ENCODE data around the gene BBOX1. TPM values are rescaled to one million over a fixed set of nuclear protein-coding genes. Genes with fewer than 3 reads are reported as not detected.

Gene BBOX1
- total RNA-seq, 1 experiment from 2014 or later, result not detected

DNA sequence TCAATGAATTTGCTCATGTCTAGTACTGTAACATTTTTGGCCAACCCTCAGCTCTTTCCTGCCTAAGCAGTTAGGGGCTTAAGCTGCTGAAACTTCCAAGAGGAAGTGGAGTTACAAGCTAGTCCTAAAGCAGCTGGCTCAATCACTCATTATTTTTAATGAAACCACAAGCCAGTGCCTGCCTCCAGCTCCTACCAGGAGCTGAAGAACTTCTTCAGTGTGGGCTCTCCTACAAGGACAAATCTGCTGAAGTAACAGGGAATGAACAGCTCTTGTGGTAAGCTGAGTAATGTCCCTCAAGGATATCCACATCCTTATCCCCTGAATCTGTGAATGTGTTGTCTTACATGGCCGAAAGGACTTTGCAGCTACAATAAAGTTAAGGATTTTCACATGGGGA, 112.5 kb downstream of the BBOX1 start:
- CTCF ChIA-PET, result interaction anchor here (0.6 kb wide), 1 partner anchor 1171 kb away, joined by 8 read pairs; no protein-coding TSS in a partner anchor
- intact Hi-C loops (cut with micrococcal nuclease; ENCODE audit: unreplicated experiment), result no loop called here
- no peaks in the 10 kb centered on the region for H4K20me1 ChIP-seq (ENCODE audit: insufficient read depth)
- no peaks in the 10 kb centered on the region for H3K9me2 ChIP-seq (ENCODE audit: insufficient read depth)
- no peaks in the 10 kb centered on the region for H3K4me1 ChIP-seq (replicated peaks; ENCODE audit: insufficient read depth)
- DNase-seq, result no peak
- no peak overlapping the region for H2AFZ ChIP-seq
- BruUV-seq (replicated peaks), result no TSS peak
- H3K36me3 ChIP-seq (ENCODE audit: low read depth), result no peaks in the 10 kb centered on the region
- TF ChIP-seq, protein P1, sequence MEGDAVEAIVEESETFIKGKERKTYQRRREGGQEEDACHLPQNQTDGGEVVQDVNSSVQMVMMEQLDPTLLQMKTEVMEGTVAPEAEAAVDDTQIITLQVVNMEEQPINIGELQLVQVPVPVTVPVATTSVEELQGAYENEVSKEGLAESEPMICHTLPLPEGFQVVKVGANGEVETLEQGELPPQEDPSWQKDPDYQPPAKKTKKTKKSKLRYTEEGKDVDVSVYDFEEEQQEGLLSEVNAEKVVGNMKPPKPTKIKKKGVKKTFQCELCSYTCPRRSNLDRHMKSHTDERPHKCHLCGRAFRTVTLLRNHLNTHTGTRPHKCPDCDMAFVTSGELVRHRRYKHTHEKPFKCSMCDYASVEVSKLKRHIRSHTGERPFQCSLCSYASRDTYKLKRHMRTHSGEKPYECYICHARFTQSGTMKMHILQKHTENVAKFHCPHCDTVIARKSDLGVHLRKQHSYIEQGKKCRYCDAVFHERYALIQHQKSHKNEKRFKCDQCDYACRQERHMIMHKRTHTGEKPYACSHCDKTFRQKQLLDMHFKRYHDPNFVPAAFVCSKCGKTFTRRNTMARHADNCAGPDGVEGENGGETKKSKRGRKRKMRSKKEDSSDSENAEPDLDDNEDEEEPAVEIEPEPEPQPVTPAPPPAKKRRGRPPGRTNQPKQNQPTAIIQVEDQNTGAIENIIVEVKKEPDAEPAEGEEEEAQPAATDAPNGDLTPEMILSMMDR (conservative IDR thresholded peaks at IDR 0.05), result no peak
- no peak for TF ChIP-seq EZH2 (IDR thresholded peaks at IDR 0.05; ENCODE audit: low read depth)
- no peak overlapping the region for H3K27ac ChIP-seq
- no peak overlapping the region for H3K4me3 ChIP-seq
- H3K9me3 ChIP-seq (ENCODE audit: insufficient read depth, low read depth), result no peaks in the 10 kb centered on the region
- H3K27me3 ChIP-seq (ENCODE audit: insufficient read depth, low read depth), result no peaks in the 10 kb centered on the region
- H3K4me2 ChIP-seq, result no peak overlapping the region
- no peaks in the 10 kb centered on the region for H3K79me2 ChIP-seq (ENCODE audit: low read depth)
- no peaks in the 10 kb centered on the region for H3F3A ChIP-seq (ENCODE audit: insufficient read depth, low read depth)
- POLR2A ChIA-PET (ENCODE audit: unreplicated experiment), result no interaction called here

DNA sequence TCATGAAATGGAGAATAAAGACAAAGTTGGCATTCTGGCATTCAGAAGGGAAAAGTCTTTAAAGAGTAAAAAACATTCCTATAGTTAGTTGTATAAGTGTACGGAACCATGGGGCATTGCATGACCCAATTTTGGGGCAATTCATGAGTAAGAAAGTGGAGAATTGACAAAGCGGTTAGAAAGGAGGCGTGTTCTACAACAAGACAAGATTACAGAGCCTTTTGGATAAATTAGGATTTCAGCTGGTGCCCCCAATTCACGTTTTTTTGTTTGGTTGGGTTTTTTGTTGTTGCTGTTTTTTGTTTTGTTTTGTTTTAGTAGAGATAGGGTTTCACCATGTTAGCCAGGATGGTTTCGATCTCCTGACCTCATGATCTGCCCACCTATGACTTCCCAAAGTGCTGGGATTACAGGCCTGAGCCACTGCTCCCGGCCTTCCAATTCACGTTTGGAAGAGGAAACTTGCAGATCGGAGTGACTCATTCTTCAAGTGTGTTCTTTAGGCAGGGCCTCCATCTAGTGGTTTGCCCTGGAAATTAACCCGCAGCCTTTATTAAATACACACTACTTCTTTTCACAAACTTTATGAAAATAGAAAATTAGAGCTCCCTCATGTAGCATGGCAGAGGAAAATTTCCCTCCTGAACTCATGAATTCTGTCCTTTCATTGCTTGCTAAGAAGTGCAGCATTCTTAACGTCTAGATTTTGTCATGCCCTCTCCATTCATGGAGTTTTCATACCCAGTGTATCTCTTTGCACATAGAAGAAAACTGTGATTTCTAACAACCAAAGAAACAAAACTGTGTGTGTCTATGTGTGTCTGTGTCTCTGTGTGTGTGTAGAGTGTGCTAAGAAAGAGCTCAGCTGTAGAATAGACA, 118.1 kb downstream of the BBOX1 start:
- no peaks in the 10 kb centered on the region for H3K9me3 ChIP-seq (ENCODE audit: insufficient read depth, low read depth)
- no peaks in the 10 kb centered on the region for H3K27me3 ChIP-seq (ENCODE audit: insufficient read depth, low read depth)
- H3K79me2 ChIP-seq (ENCODE audit: low read depth), result no peaks in the 10 kb centered on the region
- no peak overlapping the region for H3K4me3 ChIP-seq
- no peaks in the 10 kb centered on the region for H3K36me3 ChIP-seq (ENCODE audit: low read depth)
- H3K27ac ChIP-seq, result no peak overlapping the region
- peak; percentile 40 to 56 for DNase-seq
- no peaks in the 10 kb centered on the region for H3K9me2 ChIP-seq (ENCODE audit: insufficient read depth)
- no TSS peak for BruUV-seq (replicated peaks)
- no peak overlapping the region for H2AFZ ChIP-seq
- intact Hi-C loops (cut with micrococcal nuclease; ENCODE audit: unreplicated experiment), result loop anchor here (2.0 kb wide), 3 partner anchors 404 to 1176 kb away; no protein-coding TSS in a partner anchor
- TF ChIP-seq, protein P1 (conservative IDR thresholded peaks at IDR 0.05), result peak; percentile 91
- TF ChIP-seq EZH2 (IDR thresholded peaks at IDR 0.05; ENCODE audit: low read depth), result no peak
- no peaks in the 10 kb centered on the region for H4K20me1 ChIP-seq (ENCODE audit: insufficient read depth)
- H3K4me1 ChIP-seq (replicated peaks; ENCODE audit: insufficient read depth), result no peaks in the 10 kb centered on the region
- ChIA-PET POLR2A (ENCODE audit: unreplicated experiment) (no interaction called here), CTCF (interaction anchor here (0.6 to 1.1 kb wide), 5 partner anchors 9 to 874 kb away, joined by 3 to 5 read pairs (median 5); no protein-coding TSS in a partner anchor)
- H3K4me2 ChIP-seq, result no peak overlapping the region
- H3F3A ChIP-seq (ENCODE audit: insufficient read depth, low read depth), result no peaks in the 10 kb centered on the region

DNA sequence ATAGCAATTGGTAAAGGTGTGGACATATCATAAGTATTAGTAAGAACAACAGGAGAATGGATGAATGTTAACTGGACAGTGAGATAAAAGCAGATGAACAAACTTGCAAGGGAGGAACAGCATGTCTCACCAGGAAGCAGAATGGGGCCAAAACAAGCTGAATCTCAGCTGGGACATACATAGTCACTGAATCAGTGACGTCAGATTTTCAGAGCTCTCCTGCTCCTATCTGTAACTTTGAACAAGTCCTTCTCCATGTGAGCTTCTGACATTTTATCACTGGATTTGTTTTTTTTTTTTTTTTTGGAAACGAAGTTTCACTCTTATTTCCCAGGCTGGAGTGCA, 118.7 kb downstream of the BBOX1 start:
- no peak for TF ChIP-seq EZH2 (IDR thresholded peaks at IDR 0.05; ENCODE audit: low read depth)
- TF ChIP-seq, protein P1 (conservative IDR thresholded peaks at IDR 0.05), result no peak
- Histone ChIP-seq H3K36me3 (ENCODE audit: low read depth) (no peaks in the 10 kb centered on the region), H3K27ac (no peak overlapping the region), H4K20me1 (ENCODE audit: insufficient read depth) (no peaks in the 10 kb centered on the region), H3K79me2 (ENCODE audit: low read depth) (no peaks in the 10 kb centered on the region), H3K9me2 (ENCODE audit: insufficient read depth) (no peaks in the 10 kb centered on the region), H2AFZ (no peak overlapping the region), H3K27me3 (ENCODE audit: insufficient read depth, low read depth) (no peaks in the 10 kb centered on the region), H3K4me2 (no peak overlapping the region), H3K4me3 (no peak overlapping the region), H3K4me1 (replicated peaks; ENCODE audit: insufficient read depth) (no peaks in the 10 kb centered on the region), H3K9me3 (ENCODE audit: insufficient read depth, low read depth) (no peaks in the 10 kb centered on the region), H3F3A (ENCODE audit: insufficient read depth, low read depth) (no peaks in the 10 kb centered on the region)
- no TSS peak for BruUV-seq (replicated peaks)
- no peak for DNase-seq
- intact Hi-C loops (cut with micrococcal nuclease; ENCODE audit: unreplicated experiment), result loop anchor here (2.0 kb wide), 3 partner anchors 405 to 1177 kb away; no protein-coding TSS in a partner anchor
- ChIA-PET CTCF (interaction anchor here (0.7 to 1.1 kb wide), 4 partner anchors 9 to 875 kb away, joined by 3 to 5 read pairs (median 5); no protein-coding TSS in a partner anchor), POLR2A (ENCODE audit: unreplicated experiment) (no interaction called here)
